GM19395 (cell line): ENCODE data around the gene PCSK2.

Source experiments
- ATAC-seq: cut with Tn5 transposase; IDR thresholded peaks from one replicate; pipeline ENCODE4 v1.9.1; 2021; ENCODE audit warnings: mild to moderate bottlenecking, moderate library complexity; ENCODE audit not compliant: unreplicated experiment

The PCSK2 gene

DNA sequence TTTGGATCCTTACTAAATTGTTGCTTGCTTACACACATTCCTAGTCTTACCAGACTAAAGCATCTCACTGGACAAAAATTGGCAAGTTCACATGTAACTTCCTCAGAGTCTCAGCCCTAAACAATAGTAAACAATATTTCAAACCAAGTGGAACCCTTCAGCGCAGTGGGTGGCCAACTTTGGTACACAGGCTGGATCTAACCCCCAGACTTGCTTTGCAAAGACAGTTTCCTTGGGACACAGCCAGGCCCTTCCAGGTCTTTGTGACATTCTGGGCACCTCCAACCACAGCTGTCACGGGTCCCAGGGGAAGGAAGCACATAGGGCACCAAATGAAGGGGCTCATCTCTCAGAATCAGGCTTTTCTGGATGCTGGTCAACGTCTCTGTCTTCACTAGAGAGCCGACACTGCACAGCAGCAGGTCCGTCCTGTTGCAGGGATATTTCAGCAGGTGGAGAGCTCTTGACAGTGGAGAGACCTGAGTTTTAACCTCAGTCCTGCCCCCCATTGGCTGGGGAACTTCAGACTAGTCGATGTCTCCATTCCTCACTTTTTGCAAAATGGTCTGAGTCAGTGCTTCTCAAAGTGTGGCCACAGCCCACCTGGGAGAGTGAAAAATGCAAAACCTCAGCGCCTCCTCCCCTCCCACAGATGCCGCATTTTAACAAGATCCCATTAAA, 212.9 kb downstream of the PCSK2 start:
- no peak for ATAC-seq

DNA sequence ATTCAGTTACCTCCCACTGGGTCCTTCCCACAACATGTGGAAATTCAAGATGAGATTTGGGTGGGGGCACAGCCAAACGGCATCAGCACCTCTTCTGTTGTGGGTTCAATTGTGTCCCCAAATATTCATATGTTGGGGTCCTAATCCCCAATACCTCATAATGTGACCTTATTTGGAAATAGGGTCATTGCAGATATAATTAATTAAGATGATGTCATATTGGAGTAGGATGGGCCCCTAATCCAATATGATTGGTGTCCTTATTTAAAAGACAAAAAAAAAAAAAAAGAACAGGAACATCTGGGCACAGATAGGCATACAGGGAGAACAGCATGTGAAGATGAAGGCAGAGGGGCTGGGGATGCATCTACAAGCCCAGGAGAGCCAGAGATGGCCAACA, 214.9 kb downstream of the PCSK2 start:
- ATAC-seq = no peak

DNA sequence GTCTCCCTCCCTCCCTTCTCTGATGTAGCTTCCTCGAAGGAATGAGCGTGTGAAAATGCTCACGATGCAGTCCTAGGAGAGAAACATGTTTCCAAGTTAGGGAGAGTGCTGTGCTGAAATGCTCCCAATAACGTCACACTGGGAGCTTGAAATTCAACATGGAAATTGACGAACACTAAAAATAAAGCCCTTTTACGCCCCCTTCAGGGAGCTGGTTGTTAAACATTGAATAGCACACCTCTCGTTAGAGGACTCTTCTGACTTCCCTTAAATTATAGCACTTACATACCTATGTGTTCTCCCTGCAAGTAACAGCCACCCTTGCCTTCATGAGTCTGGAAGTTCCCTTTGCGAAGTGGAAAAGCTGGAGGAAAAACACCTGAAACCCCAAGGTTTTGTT, 215.7 kb downstream of the PCSK2 start:
- ATAC-seq = no peak

DNA sequence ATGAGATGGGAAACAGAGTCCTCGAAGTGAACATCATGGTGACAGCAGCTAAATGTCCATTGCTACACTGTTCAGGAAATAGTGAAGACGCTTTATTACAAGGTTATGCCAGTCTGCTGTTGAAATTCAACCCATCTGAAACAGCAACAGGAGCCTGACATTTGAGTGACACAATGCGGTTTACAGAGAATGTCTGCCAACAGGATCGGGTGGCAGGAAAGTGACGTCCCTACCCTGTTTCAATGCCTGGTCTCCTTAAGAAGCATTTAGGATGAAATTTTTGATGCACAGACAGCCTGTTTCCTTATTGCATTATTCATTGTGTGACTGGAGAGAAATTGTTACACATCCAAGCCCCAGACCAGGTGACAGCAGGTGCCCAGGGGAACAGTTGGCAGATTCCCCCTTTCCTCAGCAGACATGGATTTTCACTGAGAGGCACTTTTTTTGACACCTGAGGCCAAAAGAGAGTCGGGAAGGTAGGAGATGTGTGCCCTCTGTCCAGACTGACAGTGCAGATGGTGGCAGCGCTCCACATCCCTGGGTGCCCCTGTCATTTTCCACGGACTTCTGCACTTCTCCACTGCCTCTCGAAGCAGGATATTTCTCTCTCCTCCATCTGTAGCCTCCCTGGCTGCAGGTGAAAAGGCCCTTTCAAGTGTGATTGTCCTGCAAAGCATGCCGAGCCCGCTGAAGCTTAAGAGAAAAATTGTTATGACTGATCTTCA, 216.5 kb downstream of the PCSK2 start:
- ATAC-seq = no peak

DNA sequence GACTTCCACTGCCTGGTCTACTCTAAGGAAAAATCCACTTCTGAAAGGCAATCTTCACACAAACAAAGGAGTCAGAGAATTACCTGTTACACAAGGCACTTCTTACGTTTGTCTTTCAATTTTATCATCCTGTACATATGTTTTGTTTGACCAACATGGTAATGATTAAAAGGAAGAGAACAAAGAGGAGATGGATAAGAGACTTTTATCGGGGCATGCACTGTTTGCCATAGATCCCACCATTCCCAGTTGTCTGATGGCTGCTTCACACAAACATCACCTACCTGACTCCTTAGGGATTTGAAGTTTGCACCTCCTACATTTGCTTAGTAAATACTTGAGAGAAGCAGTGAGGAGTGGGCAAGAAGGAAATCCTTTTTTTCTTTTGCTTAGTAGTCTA, 217.3 kb downstream of the PCSK2 start:
- no peak for ATAC-seq

DNA sequence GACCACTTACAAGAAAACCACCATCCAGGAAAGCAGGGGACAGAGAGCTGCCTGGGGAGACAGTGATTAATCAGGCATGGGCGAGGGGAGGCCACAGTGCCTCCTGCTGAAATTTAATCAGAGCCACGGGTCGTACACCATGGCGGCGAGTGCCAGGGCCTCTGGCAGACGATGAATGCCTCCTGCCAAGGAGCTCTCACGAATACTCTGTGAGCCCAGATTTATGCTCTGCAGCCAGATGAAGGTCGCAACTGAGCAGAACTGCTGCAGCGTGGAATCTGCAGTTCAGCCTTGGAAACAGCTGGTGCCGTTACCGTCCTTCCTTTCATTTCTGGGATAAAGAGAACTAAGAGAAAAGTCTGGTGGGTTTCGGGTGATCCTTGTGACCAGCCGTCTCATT, 218.7 kb downstream of the PCSK2 start:
- no peak for ATAC-seq

DNA sequence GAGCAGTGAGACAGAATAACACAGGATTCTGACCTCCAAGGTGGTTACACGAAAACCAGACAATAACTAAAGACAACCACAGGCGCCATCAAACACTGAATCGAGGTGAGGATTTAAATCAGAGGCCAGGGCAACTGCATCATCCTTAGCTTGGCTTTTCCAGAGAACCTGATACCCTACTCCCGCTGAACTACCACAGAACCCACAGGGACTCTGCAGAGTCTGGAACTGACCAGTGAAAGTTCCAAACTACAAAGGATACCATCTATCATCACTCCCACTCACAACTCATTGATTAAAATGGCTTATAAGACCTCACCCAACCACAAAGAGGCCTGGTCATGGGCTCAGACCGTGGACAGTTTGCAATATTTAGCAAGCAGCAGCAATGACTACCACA, 219.3 kb downstream of the PCSK2 start:
- no peak for ATAC-seq

DNA sequence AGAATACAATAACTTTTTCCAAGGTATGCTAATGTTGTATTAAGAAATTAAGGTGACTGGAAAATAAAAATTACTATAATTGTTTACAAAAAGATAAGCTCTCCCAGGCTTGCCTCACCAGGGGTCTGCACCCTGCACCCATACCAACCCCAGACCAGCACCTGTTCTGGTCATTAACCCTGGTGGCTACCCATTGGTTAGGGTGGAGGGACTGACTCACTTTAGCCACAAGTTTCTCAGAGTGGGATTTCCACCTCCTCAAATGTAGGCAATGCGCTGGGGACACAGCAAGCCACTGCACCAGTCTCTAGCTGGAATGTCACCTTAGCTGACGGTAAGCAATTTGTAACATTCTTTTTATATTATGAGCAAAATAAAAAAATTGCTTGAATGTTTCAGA, 221.2 kb downstream of the PCSK2 start:
- no peak for ATAC-seq

DNA sequence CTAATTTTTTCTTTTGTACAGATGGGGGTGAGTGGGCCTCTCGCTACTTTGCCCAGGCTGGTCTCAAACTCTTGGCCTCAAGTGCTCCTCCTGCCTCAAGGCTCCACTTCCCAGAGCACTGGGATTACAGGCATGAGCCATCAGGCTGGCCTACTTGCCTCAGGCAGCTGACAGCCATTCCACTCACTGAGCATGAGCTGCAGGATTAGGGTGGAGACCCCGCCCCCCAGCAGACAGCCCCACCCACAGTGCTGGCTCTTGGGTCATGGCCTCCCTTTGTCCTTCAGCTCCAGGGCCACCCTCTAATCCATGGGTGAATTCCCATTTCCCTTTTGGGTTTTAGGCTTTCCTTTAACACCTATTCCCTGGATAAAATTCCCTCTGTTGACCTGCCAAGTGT, 222.2 kb downstream of the PCSK2 start:
- ATAC-seq = no peak

DNA sequence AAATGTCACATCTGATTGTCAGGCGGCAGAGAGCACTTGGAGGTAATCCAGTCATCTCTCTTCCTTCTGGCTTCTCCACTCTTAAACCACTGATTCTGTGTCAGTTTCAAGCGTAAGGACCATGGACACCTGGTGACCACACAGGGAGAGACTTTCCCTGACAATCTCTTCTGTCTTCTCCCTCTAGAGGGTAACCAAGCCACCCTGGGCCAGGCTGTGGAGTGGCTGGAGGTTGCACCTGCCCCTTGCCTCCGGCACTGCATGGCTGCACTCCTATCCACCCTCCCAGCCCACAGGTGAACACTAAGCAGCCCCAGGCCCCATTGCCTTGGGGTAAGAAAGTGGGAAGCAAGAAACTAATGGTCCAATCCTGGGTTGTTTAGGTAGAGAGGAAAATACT, 225.6 kb downstream of the PCSK2 start:
- ATAC-seq = no peak

DNA sequence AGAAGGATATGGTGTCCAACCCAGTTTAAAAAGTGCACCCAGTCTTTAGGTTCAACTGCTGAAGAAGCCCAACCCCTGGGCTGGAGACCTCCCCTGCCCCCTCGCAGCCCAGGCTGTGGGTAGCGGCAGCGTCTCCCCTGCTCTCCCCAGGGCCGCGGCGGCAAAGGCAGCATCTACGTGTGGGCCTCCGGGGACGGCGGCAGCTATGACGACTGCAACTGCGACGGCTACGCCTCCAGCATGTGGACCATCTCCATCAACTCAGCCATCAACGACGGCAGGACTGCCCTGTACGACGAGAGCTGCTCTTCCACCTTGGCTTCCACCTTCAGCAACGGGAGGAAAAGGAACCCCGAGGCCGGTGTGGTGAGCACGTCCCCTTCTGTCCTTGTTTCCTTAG, 226.8 kb downstream of the PCSK2 start:
- ATAC-seq = no peak

DNA sequence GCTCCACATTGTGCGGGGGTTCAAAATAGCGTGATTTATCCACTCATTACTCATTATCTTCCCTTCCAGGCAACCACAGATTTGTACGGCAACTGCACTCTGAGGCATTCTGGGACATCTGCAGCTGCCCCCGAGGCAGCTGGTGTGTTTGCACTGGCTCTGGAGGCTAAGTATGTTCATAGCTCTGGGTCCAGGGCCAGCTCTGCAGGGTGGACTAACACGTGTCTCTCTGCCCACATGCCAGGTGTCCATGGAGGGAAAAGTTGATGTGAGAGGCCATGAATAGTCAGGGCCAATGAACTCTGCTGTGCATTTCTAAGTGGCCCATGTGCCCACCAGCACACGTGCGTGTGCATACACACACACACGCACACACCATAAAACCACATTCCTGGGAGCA, 229.4 kb downstream of the PCSK2 start:
- no peak for ATAC-seq

DNA sequence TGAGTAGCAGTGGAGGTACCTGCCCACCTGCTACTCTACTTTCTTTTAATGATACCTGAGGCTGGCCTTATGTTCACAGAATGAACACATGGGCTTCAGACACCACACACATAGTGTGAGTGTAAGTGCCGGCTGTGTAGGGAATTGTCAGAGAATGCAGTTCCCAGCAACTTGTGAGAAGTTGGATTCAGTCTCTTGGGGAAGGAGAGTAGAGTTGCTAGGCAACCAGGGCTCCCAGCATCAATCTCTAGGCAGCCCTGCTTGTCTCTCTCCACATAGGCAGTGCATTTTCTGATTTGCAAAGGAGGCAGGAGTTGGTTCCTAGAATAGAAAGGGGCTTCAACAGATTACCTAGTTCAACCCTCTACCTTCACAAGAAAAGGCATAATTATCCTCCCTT, 230.2 kb downstream of the PCSK2 start:
- ATAC-seq = no peak

DNA sequence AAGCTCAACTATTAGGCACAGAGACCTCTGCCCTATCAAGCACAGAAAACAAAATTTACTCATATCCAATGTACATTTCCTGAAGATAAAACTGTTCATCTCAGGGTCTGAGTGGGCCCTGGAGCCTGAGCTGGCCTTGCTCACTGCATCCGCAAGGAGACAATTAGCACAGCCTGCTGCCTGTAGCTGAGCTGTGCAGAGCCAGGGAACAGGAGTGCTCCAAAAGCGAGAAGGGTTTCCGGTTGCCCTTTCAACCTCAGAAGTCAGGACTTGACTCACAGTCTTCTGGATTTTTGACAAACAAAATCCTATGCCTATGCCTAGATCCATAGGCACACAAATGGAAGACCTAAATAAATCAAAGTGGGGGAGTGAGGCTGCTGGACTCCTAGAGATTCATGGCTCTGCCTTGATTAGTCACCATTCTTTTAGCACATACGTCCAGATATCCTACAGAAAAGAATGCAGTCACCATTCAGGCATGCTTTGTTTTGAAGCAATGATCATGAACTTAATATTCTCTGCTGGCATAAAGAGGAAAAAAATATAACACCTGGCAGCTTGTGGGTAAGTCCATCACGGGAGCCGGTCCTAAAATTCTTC, 230.8 kb downstream of the PCSK2 start:
- ATAC-seq = no peak

DNA sequence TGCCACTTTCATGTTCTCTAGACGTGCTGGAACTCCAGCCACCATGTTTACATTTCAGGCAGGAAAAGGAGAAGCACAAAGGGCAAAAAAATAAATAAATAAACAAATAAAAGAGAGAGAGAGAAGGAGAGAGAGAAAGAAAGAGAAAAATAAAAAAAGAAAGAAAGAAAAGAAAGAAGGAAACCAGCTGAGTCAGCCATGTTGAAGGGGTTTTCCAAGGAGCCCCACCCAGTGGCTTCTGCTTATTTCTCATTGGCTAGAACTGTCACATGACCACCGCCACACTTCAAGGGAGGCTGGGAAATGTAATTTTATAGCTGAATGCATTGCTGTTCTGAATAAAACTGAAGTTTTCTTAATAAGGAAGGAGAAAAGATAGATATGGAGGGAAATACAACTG, 233.3 kb downstream of the PCSK2 start:
- ATAC-seq = no peak

DNA sequence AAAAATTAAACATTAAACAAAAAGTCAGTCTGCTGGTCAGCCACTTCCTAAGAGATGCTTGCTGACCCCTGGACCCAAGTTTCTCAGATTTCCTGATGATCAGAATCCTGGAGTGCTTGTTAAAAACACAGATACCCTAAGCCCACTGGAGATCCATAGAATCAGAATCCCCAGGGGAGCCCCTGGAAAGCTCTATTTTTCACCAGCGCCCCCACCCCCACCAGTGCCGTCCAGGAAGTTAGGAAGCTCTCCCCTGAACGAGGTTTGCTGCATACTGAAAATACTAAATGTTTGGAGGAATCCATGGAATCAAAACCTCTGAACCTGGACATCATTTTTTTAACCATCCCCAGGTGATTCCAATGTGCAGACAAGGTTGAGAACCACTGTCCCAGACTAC, 235.1 kb downstream of the PCSK2 start:
- no peak for ATAC-seq

DNA sequence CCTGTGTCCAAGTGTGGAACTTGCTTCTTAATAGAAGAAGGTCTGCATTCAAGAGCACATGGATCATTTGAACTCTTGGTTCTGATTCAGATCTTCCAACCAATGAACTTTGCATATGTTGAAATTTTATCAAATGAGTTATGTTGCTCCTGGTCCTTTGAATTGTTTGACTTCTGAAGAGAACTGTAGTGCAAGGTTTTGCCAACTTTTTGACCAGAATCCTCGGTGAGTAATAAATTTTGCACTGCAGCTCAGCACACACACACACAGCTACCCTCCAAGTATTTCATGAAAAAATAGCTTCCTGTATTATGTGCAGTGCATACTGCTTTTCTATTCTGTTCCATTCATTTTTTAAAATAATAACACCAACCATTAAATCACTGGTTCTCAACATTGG, 236.9 kb downstream of the PCSK2 start:
- ATAC-seq = no peak

DNA sequence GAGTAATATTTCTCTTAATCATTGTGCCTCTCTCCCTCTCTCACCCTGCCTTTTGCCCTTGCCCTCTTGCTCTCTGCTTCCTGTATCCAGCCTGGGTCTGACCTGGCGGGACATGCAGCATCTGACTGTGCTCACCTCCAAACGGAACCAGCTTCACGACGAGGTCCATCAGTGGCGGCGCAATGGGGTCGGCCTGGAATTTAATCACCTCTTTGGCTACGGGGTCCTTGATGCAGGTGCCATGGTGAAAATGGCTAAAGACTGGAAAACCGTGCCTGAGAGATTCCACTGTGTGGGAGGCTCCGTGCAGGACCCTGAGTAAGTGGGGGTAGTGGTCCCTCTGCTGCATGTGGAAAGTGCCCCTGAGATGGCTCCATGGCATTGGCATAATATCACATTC, 238.4 kb downstream of the PCSK2 start:
- no peak for ATAC-seq

DNA sequence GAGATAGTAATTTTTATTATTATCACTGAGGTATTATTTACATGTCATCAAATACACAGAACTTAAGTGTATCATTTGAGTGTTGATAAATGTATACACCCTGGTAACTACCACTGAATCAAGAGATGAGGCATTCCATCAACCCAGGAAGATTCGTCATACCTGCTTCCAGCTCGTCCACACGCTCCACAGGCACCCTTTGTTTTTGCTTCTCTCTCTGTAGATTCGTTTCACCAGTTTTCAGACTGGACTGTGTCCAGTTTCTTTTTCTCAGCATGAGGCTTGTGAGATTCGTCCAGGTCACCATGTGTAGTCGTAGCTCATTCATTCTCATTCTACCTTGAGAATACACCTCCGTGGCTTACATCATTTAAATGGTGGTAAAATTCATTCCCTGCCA, 239.8 kb downstream of the PCSK2 start:
- no peak for ATAC-seq

DNA sequence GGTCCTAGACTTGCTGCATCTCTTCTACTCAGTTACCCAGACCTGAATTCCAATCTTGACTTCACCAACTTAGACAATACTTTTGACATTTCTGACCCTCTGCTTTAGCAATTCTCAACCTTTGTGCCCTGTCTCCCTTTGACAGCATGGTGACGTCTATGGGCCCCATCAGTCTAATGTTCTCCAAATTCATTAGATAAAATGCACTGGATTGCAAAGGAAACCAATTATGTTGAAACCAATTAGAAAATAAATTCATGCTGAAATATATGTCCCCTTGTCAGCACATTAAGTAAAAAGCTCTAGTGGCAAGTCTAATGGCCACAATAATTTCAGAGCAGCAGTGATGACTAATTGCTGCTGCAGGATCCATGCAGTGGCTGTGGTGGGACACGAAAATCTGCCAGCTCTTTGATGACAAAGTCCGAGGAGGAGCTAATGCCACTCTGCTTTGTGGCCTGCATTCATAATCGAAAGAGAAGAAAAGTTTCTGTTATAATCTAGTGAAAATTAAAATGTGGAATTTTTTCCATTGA, 240.3 kb downstream of the PCSK2 start:
- ATAC-seq = no peak

DNA sequence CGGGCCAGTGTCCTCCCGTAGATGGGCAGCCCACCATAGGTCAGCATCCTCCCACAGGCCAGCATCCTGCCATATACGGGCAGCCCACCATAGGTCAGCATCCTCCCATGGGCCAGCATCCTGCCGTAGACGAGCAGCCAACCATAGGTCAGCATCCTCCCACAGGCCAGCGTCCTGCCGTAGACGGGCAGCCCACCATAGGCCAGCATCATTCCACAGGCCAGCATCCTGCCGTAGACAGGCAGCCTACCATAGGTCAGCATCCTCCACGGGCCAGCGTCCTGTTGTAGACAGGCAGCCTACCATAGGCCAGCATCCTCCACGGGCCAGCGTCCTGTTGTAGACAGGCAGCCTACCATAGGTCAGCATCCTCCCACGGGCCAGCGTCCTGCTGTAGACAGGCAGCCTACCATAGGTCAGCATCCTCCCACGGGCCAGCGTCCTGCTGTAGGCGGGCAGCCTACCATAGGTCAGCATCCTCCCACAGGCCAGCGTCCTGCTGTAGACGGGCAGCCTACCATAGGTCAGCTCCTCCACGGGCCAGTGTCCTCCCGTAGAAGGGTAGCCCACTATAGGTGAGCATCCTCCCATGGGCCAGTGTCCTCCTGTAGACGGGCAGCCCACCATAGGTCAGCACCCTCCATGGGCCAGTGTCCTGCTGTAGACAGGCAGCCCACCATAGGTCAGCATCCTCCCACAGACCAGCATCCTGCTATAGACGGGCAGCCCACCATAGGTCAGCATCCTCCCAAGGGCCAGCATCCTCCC, 241.4 kb downstream of the PCSK2 start:
- ATAC-seq = no peak
